GM19452 (cell line): ENCODE results near the gene SALL1.

Experiments used
- ATAC-seq: cut with Tn5 transposase; IDR thresholded peaks from one replicate; pipeline ENCODE4 v1.9.1; 2021; ENCODE audit not compliant: unreplicated experiment

The SALL1 gene

GRCh38 chr16:51113236-51114125 lies 37.6 kb downstream of the SALL1 start:
- no peak for ATAC-seq

GRCh38 chr16:51112323-51112722 lies 38.7 kb downstream of the SALL1 start:
- no peak for ATAC-seq

- ATAC-seq, result no peak
These were observed 39.3 kb downstream of the SALL1 start for GRCh38 chr16:51111759-51112158.

- no peak for ATAC-seq
These were observed 40.3 kb downstream of the SALL1 start for GRCh38 chr16:51110700-51111157.

- ATAC-seq, result no peak
These were observed 41.9 kb downstream of the SALL1 start for GRCh38 chr16:51109173-51109572.

GRCh38 chr16:51107742-51108141 lies 43.3 kb downstream of the SALL1 start:
- ATAC-seq, result no peak

- ATAC-seq, result no peak
These were observed 44.5 kb downstream of the SALL1 start for GRCh38 chr16:51106535-51106934.

GRCh38 chr16:51103590-51103989 lies 47.5 kb downstream of the SALL1 start:
- ATAC-seq, result no peak

GRCh38 chr16:51097729-51098128 lies 53.3 kb downstream of the SALL1 start:
- ATAC-seq, result no peak

- ATAC-seq, result no peak
These were observed 55.0 kb downstream of the SALL1 start for GRCh38 chr16:51095890-51096626.

GRCh38 chr16:51095084-51095881 lies 55.8 kb downstream of the SALL1 start:
- no peak for ATAC-seq

GRCh38 chr16:51093726-51094280 lies 57.3 kb downstream of the SALL1 start:
- ATAC-seq, result no peak
